ENCODE results near the gene SLC16A2. TPM values are rescaled to one million over a fixed set of nuclear protein-coding genes. Genes with fewer than 3 reads are reported as not detected.

SLC16A2 gene
- polyA plus RNA-seq, 1 experiment = 61.6 TPM

GRCh38 chrX:74389016-74389722 lies 32.1 kb upstream of the SLC16A2 start:
- CTCF ChIA-PET = no interaction called here
- no peak for DNase-seq (ENCODE audit: low read depth)

GRCh38 chrX:74395556-74395955 lies 25.7 kb upstream of the SLC16A2 start:
- POLR2A ChIA-PET = interaction anchor here (0.7 kb wide), 1 partner anchor 21 kb away, joined by 4 read pairs; no protein-coding TSS in a partner anchor
- CTCF ChIA-PET = no interaction called here
- no peaks in the 10 kb centered on the region for H3K36me3 ChIP-seq (ENCODE audit: control insufficient read depth, insufficient read depth, low read length)
- no peak for TF ChIP-seq CTCF (IDR thresholded peaks at IDR 0.05; ENCODE audit: insufficient read depth, low read depth, low read length)
- no peak overlapping the region for H3K4me3 ChIP-seq (ENCODE audit: low read depth, low read length)
- H3K27me3 ChIP-seq (ENCODE audit: control insufficient read depth, insufficient read depth, low read length) = no peaks in the 10 kb centered on the region
- no peak for DNase-seq (ENCODE audit: low read depth)

More at GRCh38 chrX:74389016-74389722, 32.1 kb upstream of the SLC16A2 start:
- no peak overlapping the region for H3K4me3 ChIP-seq (ENCODE audit: low read depth, low read length)
- H3K27me3 ChIP-seq (ENCODE audit: control insufficient read depth, insufficient read depth, low read length) = no peaks in the 10 kb centered on the region
- POLR2A ChIA-PET = no interaction called here
- no peaks in the 10 kb centered on the region for H3K36me3 ChIP-seq (ENCODE audit: control insufficient read depth, insufficient read depth, low read length)
- no peak for TF ChIP-seq CTCF (IDR thresholded peaks at IDR 0.05; ENCODE audit: insufficient read depth, low read depth, low read length)

- no peak for DNase-seq (ENCODE audit: low read depth)
- Histone ChIP-seq H3K27me3 (ENCODE audit: control insufficient read depth, insufficient read depth, low read length) (no peaks in the 10 kb centered on the region), H3K4me3 (ENCODE audit: low read depth, low read length) (no peak overlapping the region), H3K36me3 (ENCODE audit: control insufficient read depth, insufficient read depth, low read length) (no peaks in the 10 kb centered on the region)
- ChIA-PET POLR2A (no interaction called here), CTCF (no interaction called here)
- no peak for TF ChIP-seq CTCF (IDR thresholded peaks at IDR 0.05; ENCODE audit: insufficient read depth, low read depth, low read length)
Observed at GRCh38 chrX:74405973-74406489, 15.3 kb upstream of the SLC16A2 start.

- ChIA-PET POLR2A (no interaction called here), CTCF (no interaction called here)
- no peak overlapping the region for H3K4me3 ChIP-seq (ENCODE audit: low read depth, low read length)
- TF ChIP-seq CTCF (IDR thresholded peaks at IDR 0.05; ENCODE audit: insufficient read depth, low read depth, low read length) = no peak
- DNase-seq (ENCODE audit: low read depth) = no peak
- no peaks in the 10 kb centered on the region for H3K36me3 ChIP-seq (ENCODE audit: control insufficient read depth, insufficient read depth, low read length)
- no peaks in the 10 kb centered on the region for H3K27me3 ChIP-seq (ENCODE audit: control insufficient read depth, insufficient read depth, low read length)
Observed at GRCh38 chrX:74408304-74408703, 13.0 kb upstream of the SLC16A2 start.

- ChIA-PET CTCF (interaction anchor here (1.0 kb wide), 1 partner anchor 29 kb away, joined by 4 read pairs; no protein-coding TSS in a partner anchor), POLR2A (interaction anchor here (0.5 to 1.4 kb wide), 2 partner anchors 115 to 195 kb away, joined by 3 to 14 read pairs; partner anchors contain the start of gene RLIM)
- DNase-seq (ENCODE audit: low read depth) = no peak
- Histone ChIP-seq H3K27me3 (ENCODE audit: control insufficient read depth, insufficient read depth, low read length) (no peaks in the 10 kb centered on the region), H3K36me3 (ENCODE audit: control insufficient read depth, insufficient read depth, low read length) (no peaks in the 10 kb centered on the region), H3K4me3 (ENCODE audit: low read depth, low read length) (peak overlapping the region; percentile 62)
- no peak for TF ChIP-seq CTCF (IDR thresholded peaks at IDR 0.05; ENCODE audit: insufficient read depth, low read depth, low read length)
Observed at GRCh38 chrX:74419864-74420195, 1.5 kb upstream of the SLC16A2 start.
